H1 (cell line): ENCODE data around the gene MAP10. TPM values are rescaled to one million over a fixed set of nuclear protein-coding genes. Genes with fewer than 3 reads are reported as not detected.

Source experiments
- BACH1 ChIP-seq: IDR thresholded peaks from 2 replicates; pipeline ENCODE4 v1.6.1; 2012; ENCODE audit warnings: low read length, improper control_type of control experiment
- CHD1 ChIP-seq: IDR thresholded peaks from 2 replicates; pipeline ENCODE4 v1.6.1; 2012; ENCODE audit warnings: low read depth, low read length, improper control_type of control experiment
- CHD2 ChIP-seq: IDR thresholded peaks from 2 replicates; pipeline ENCODE4 v1.6.1; 2012; ENCODE audit warnings: low read length, improper control_type of control experiment
- CTBP2 ChIP-seq: IDR thresholded peaks from 2 replicates; pipeline ENCODE4 v1.7.0; 2011; ENCODE audit warnings: borderline replicate concordance, mild to moderate bottlenecking, moderate library complexity, mixed read lengths, low read length; ENCODE audit not compliant: insufficient read depth, insufficient read length
- FOSL1 ChIP-seq: IDR thresholded peaks from 2 replicates; pipeline ENCODE4 v1.6.1; 2011; ENCODE audit warnings: mild to moderate bottlenecking, low read depth, low read length, moderate library complexity; ENCODE audit not compliant: insufficient read depth
- RAD21 ChIP-seq, 2 experiments: IDR thresholded peaks in 1 of 2; conservative IDR thresholded peaks in 1 of 2; 2 replicates each; pipeline ENCODE4 v1.6.1; 2011; ENCODE audit warnings: low read depth in 2 of 2, low read length in 2 of 2, improper control_type of control experiment in 1 of 2, inconsistent platforms in 1 of 2, mild to moderate bottlenecking in 1 of 2, moderate library complexity in 1 of 2
- RFX5 ChIP-seq: IDR thresholded peaks from 2 replicates; pipeline ENCODE4 v1.6.1; 2011; ENCODE audit warnings: low read depth, low read length, improper control_type of control experiment, borderline replicate concordance
- SRF ChIP-seq: IDR thresholded peaks from 2 replicates; pipeline ENCODE4 v1.6.1; 2011; ENCODE audit warnings: mild to moderate bottlenecking, low read depth, low read length, moderate library complexity
- TAF7 ChIP-seq: optimal IDR thresholded peaks from 2 replicates; pipeline ENCODE3; 2011; ENCODE audit warnings: low read depth, mild to moderate bottlenecking, inconsistent platforms, low read length, moderate library complexity, borderline replicate concordance
- polyA plus RNA-seq, 7 experiments: library from polyadenylated mRNA; depleted of rRNA in 3 of 7; stranded (reverse) in 5 of 7; unstranded in 2 of 7; fragments of >200 nt in 5 of 7; fragments of 200-250 nt in 2 of 7; gene quantifications; 1 replicate in 5 of 7; 2 replicates in 1 of 7; 4 replicates in 1 of 7; pipeline versions ENCODE4 v1.2.1 to v1.2.3, GENCODE V29; 2011 to 2013; ENCODE audit warnings: missing spikeins in 2 of 7, mixed read lengths in 2 of 7
- total RNA-seq: library from RNA; stranded (reverse); fragmentation: NEBNext Ultra II Directional; extraction: Animal tissue kit (Norgen Biotek cat#: 25700); gene quantifications from 2 replicates; pipeline ENCODE4 v1.2.1, GENCODE V29; 2021

Gene MAP10
- total and polyA plus RNA-seq, 2 of the 8 experiments (the other 6 are each of a cell fraction or from before 2014, with no cell fraction given): 1.5 to 3.5 TPM

- no peak for TF ChIP-seq RAD21 (IDR thresholded peaks at IDR 0.05 in 1 of 2, conservative IDR thresholded peaks at IDR 0.05 in 1 of 2; ENCODE audit: low read depth in 2 of 2, low read length in 2 of 2)
- no peak for TF ChIP-seq CHD2
- TF ChIP-seq SRF: no peak
- no peak for TF ChIP-seq BACH1
- TF ChIP-seq RFX5: no peak
- TF ChIP-seq FOSL1: no peak
- no peak for TF ChIP-seq CTBP2
- TF ChIP-seq CHD1: no peak
- no peak for TF ChIP-seq TAF7
Observed at GRCh38 chr1:232822530-232822929, 17.3 kb downstream of the MAP10 start (continued).
